Medulla oblongata (tissue), 1 donor: ENCODE results near the gene PRPF38B.
"Not testable (repeated sequence)": the region's sequence is repeated elsewhere in the genome, so short reads cannot be mapped to it uniquely, and the experiment has no call there.

Source experiments
- DNase-seq: peaks from one replicate; pipeline ENCODE4 v3.0.0-alpha.2; 2015; ENCODE audit errors: extremely low spot score

Gene PRPF38B

GRCh38 chr1:108691942-108692723 lies at the start of gene PRPF38B:
Gene PRPF38B (plus strand): TSS chr1:108692310. CDS start chr1:108692592, 282 bp downstream.
- DNase-seq: peak; percentile 96

GRCh38 chr1:108643492-108644335 lies 48.4 kb upstream of the PRPF38B start:
- DNase-seq: peak; percentile 74

- DNase-seq: peak; percentile 13
Observed at GRCh38 chr1:108644984-108645383, 47.1 kb upstream of the PRPF38B start.

GRCh38 chr1:108645564-108646184 lies 46.4 kb upstream of the PRPF38B start:
- peak; percentile 17 for DNase-seq

GRCh38 chr1:108646265-108646647 lies 45.9 kb upstream of the PRPF38B start:
- no peak for DNase-seq

GRCh38 chr1:108646648-108647269 lies 45.4 kb upstream of the PRPF38B start:
- peak; percentile 85 for DNase-seq

GRCh38 chr1:108653431-108654105 lies 38.5 kb upstream of the PRPF38B start:
- no peak for DNase-seq

- no peak for DNase-seq
Observed at GRCh38 chr1:108657356-108658080, 34.6 kb upstream of the PRPF38B start.

- peak; percentile 50 for DNase-seq
Observed at GRCh38 chr1:108661030-108661609, 31.0 kb upstream of the PRPF38B start, which contains the start of gene HENMT1. Gene HENMT1 (minus strand): TSS chr1:108661093. CDS start chr1:108659884, 1,209 bp downstream.

- DNase-seq: no peak
Observed at GRCh38 chr1:108663074-108663473, 29.0 kb upstream of the PRPF38B start.

GRCh38 chr1:108664481-108664880 lies 27.6 kb upstream of the PRPF38B start:
- DNase-seq: no peak

GRCh38 chr1:108665067-108665466 lies 27.0 kb upstream of the PRPF38B start:
- no peak for DNase-seq

- no peak for DNase-seq
Observed at GRCh38 chr1:108665771-108666170, 26.3 kb upstream of the PRPF38B start.

- DNase-seq: not testable (repeated sequence)
Observed at GRCh38 chr1:108667422-108667821, 24.7 kb upstream of the PRPF38B start.

- DNase-seq: no peak
Observed at GRCh38 chr1:108668777-108669176, 23.3 kb upstream of the PRPF38B start.

- no peak for DNase-seq
Observed at GRCh38 chr1:108669679-108670078, 22.4 kb upstream of the PRPF38B start.

GRCh38 chr1:108670131-108670773 lies 21.9 kb upstream of the PRPF38B start:
- no peak for DNase-seq

- no peak for DNase-seq
Observed at GRCh38 chr1:108671143-108671542, 21.0 kb upstream of the PRPF38B start.

- DNase-seq: no peak
Observed at GRCh38 chr1:108678706-108679105, 13.4 kb upstream of the PRPF38B start.
